Uterus (tissue), 4 donors: ENCODE data around the gene ADH7. TPM values are rescaled to one million over a fixed set of nuclear protein-coding genes. Genes with fewer than 3 reads are reported as not detected.

Experiments used
- DNase-seq, 2 donors: peaks; one replicate each; pipeline ENCODE4 v3.0.0-alpha.2; 2019 to 2020
- H3K27ac ChIP-seq, 2 donors: fragments of 200-600 bp; sonication (generic); 1 replicate in 1 of 2; 2 replicates in 1 of 2; pipeline ENCODE4 v1.5.1; 2016 to 2018
- H3K27me3 ChIP-seq, 2 donors: fragments of 200-600 bp; sonication (generic); one replicate each; pipeline ENCODE4 v1.5.1; 2018 to 2019; ENCODE audit warnings: control low read depth in 1 of 2
- H3K36me3 ChIP-seq, 2 donors: fragments of 200-600 bp; sonication (generic); one replicate each; pipeline ENCODE4 v1.5.1; 2019; ENCODE audit warnings: control low read depth in 1 of 2
- H3K4me1 ChIP-seq, 2 donors: fragments of 200-600 bp; sonication (generic); one replicate each; pipeline ENCODE4 v1.5.1; 2018 to 2019; ENCODE audit warnings: control low read depth in 1 of 2
- H3K4me3 ChIP-seq, 2 donors: fragments of 200-600 bp; sonication (generic); 1 replicate in 1 of 2; 2 replicates in 1 of 2; pipeline ENCODE4 v1.5.1; 2018 to 2019; ENCODE audit warnings: mild to moderate bottlenecking in 1 of 2
- H3K9me3 ChIP-seq, 2 donors: fragments of 200-600 bp; sonication (generic); one replicate each; pipeline ENCODE4 v1.5.1; 2019; ENCODE audit warnings: control low read depth in 1 of 2
- CTCF ChIP-seq, 4 experiments: fragments of 200-600 bp in 2 of 4; fragments of 450-650 bp in 2 of 4; sonication (generic) in 2 of 4; IDR thresholded peaks; one replicate each; pipeline ENCODE4 v1.5.1; 2016 to 2019; ENCODE audit warnings: antibody characterized with exemption in 4 of 4, mild to moderate bottlenecking in 2 of 4, moderate library complexity in 1 of 4
- POLR2A ChIP-seq, 2 donors: fragments of 450-650 bp; IDR thresholded peaks; one replicate each; pipeline ENCODE4 v1.6.1; 2016; ENCODE audit warnings: antibody characterized with exemption in 2 of 2, mild to moderate bottlenecking in 1 of 2, moderate library complexity in 1 of 2
- intact Hi-C: fragments of 100-400 bp; cut with DNase I; formaldehyde crosslinking; loops from one replicate; pipeline ENCODE4 v1.15.1; 2023; ENCODE audit warnings: low total_unique reads
- total RNA-seq, 4 donors: library from RNA; depleted of rRNA in 3 of 4; stranded (reverse); fragments of >200 nt in 3 of 4; gene quantifications; one replicate each; pipeline versions ENCODE4 v1.1.0 to v1.2.4, GENCODE V29; 2014 to 2023
- donor health status: DM: yes; HTN: yes; CAD: no.

The ADH7 gene
- total RNA-seq, 4 donors from 2014 or later = not detected

GRCh38 chr4:99394896-99395295 lies 40.2 kb downstream of the ADH7 start:
- H3K36me3 ChIP-seq = no peaks in the 10 kb centered on the region
- peak overlapping the region; percentile 83 to 88 for H3K27ac ChIP-seq
- no peak for DNase-seq
- H3K27me3 ChIP-seq = no peaks in the 10 kb centered on the region
- H3K9me3 ChIP-seq = peaks cover 0 to 1% of the 10 kb centered on the region in 2 donors
- H3K4me1 ChIP-seq = peaks cover 8 to 11% of the 10 kb centered on the region in 2 donors
- intact Hi-C loops = no loop called here
- no peak for TF ChIP-seq CTCF (IDR thresholded peaks at IDR 0.05)
- no peak for TF ChIP-seq POLR2A (IDR thresholded peaks at IDR 0.05)
- H3K4me3 ChIP-seq = no peak overlapping the region

GRCh38 chr4:99390055-99390454 lies 45.1 kb downstream of the ADH7 start:
- Histone ChIP-seq H3K27ac (peak overlapping the region; percentile 92 to 93), H3K4me3 (no peak overlapping the region), H3K9me3 (peaks cover 0 to 10% of the 10 kb centered on the region in 2 donors), H3K27me3 (no peaks in the 10 kb centered on the region), H3K36me3 (no peaks in the 10 kb centered on the region), H3K4me1 (peaks cover 0 to 5% of the 10 kb centered on the region in 2 donors)
- intact Hi-C loops = no loop called here
- no peak for DNase-seq
- TF ChIP-seq CTCF (IDR thresholded peaks at IDR 0.05) (no peak), POLR2A (IDR thresholded peaks at IDR 0.05) (no peak)

- Histone ChIP-seq H3K9me3 (peaks cover 0 to 10% of the 10 kb centered on the region in 2 donors), H3K36me3 (no peaks in the 10 kb centered on the region)
- TF ChIP-seq POLR2A (IDR thresholded peaks at IDR 0.05) (no peak), CTCF (IDR thresholded peaks at IDR 0.05) (no peak)
Observed at GRCh38 chr4:99389606-99390005, 45.5 kb downstream of the ADH7 start.

GRCh38 chr4:99383833-99384392 lies 51.2 kb downstream of the ADH7 start:
- no peak for TF ChIP-seq POLR2A (IDR thresholded peaks at IDR 0.05)
- no peak for TF ChIP-seq CTCF (IDR thresholded peaks at IDR 0.05)
- H3K4me1 ChIP-seq = peaks cover 0 to 2% of the 10 kb centered on the region in 2 donors
- H3K4me3 ChIP-seq = no peak overlapping the region
- H3K27me3 ChIP-seq = no peaks in the 10 kb centered on the region
- H3K27ac ChIP-seq = peak overlapping the region; percentile 92 to 93
- peak; percentile 77 to 84 for DNase-seq
- intact Hi-C loops = no loop called here
- H3K36me3 ChIP-seq = no peaks in the 10 kb centered on the region
- H3K9me3 ChIP-seq = no peaks in the 10 kb centered on the region

More at GRCh38 chr4:99389606-99390005, 45.5 kb downstream of the ADH7 start:
- no peak overlapping the region for H3K4me3 ChIP-seq
- H3K27me3 ChIP-seq = no peaks in the 10 kb centered on the region
- peaks cover 0 to 6% of the 10 kb centered on the region in 2 donors for H3K4me1 ChIP-seq
- peak in 1 of 2 donors; percentile 28 for DNase-seq
- H3K27ac ChIP-seq = peak overlapping the region; percentile 92 to 93
- intact Hi-C loops = no loop called here

- intact Hi-C loops = no loop called here
- no peak for TF ChIP-seq POLR2A (IDR thresholded peaks at IDR 0.05)
- TF ChIP-seq CTCF (IDR thresholded peaks at IDR 0.05) = no peak
- no peak for DNase-seq
- H3K36me3 ChIP-seq = no peaks in the 10 kb centered on the region
- H3K9me3 ChIP-seq = no peaks in the 10 kb centered on the region
- H3K27me3 ChIP-seq = no peaks in the 10 kb centered on the region
- peak overlapping the region; percentile 92 to 93 for H3K27ac ChIP-seq
- peaks cover 0 to 2% of the 10 kb centered on the region in 2 donors for H3K4me1 ChIP-seq
- H3K4me3 ChIP-seq = no peak overlapping the region
Observed at GRCh38 chr4:99383399-99383798, 51.7 kb downstream of the ADH7 start.
